ENCODE measurements around the gene TTL. TPM values are rescaled to one million over a fixed set of nuclear protein-coding genes. Genes with fewer than 3 reads are reported as not detected.
"Not testable (repeated sequence)": the region's sequence is repeated elsewhere in the genome, so short reads cannot be mapped to it uniquely, and the experiment has no call there.

Gene TTL
- total and polyA plus RNA-seq, 7 experiments from 2014 or later, result 1.1 to 31.0 (median 14.2) TPM

- ChIA-PET POLR2A (interaction anchor here (0.6 to 1.0 kb wide), 2 partner anchors 13 to 273 kb away, joined by 3 read pairs; no protein-coding TSS in a partner anchor), CTCF (no interaction called here)
- Histone ChIP-seq H3K9me3 (ENCODE audit: control insufficient read depth in 2 of 3, low read length in 3 of 3) (no peaks in the 10 kb centered on the region), H3K4me1 (ENCODE audit: control insufficient read depth in 2 of 2, insufficient read depth in 2 of 2, low read length in 2 of 2) (peaks cover 7 to 9% of the 10 kb centered on the region in 2 donors), H3K36me3 (ENCODE audit: control insufficient read depth in 2 of 3, insufficient read depth in 3 of 3, low read length in 3 of 3) (peaks cover 7 to 59% (median 21%) of the 10 kb centered on the region in 3 experiments), H3K4me3 (ENCODE audit: low read length) (no peak overlapping the region), H3K27me3 (ENCODE audit: control insufficient read depth in 2 of 2, insufficient read depth in 2 of 2, low read length in 2 of 2) (no peaks in the 10 kb centered on the region), H3K27ac (ENCODE audit: low read depth, low read length) (no peak overlapping the region)
- ATAC-seq (no peak), DNase-seq (no peak)
- no peaks in the 10 kb centered on the region for H3K27me3 Mint-ChIP-seq
- peaks cover 4 to 25% (median 9%) of the 10 kb centered on the region in 7 donors for H3K4me1 Mint-ChIP-seq
- intact Hi-C loops (cut with micrococcal nuclease), result no loop called here
- no peak overlapping the region for H3K27ac Mint-ChIP-seq
- no peaks in the 10 kb centered on the region for H3K9me3 Mint-ChIP-seq
- peaks cover 16 to 44% (median 31%) of the 10 kb centered on the region in 5 donors for H3K36me3 Mint-ChIP-seq
- no peak overlapping the region for H3K4me3 Mint-ChIP-seq
Measured at GRCh38 chr2:112547333-112547732, 65.4 kb downstream of the TTL start.

GRCh38 chr2:112548980-112549379, 67.0 kb downstream of the TTL start:
- Mint-ChIP-seq H3K4me3 (no peak overlapping the region), H3K36me3 (peaks cover 23 to 59% (median 38%) of the 10 kb centered on the region in 5 donors), H3K4me1 (peaks cover 4 to 25% (median 9%) of the 10 kb centered on the region in 7 donors), H3K9me3 (no peaks in the 10 kb centered on the region), H3K27ac (no peak overlapping the region), H3K27me3 (no peaks in the 10 kb centered on the region)
- no peaks in the 10 kb centered on the region for H3K4me1 ChIP-seq (ENCODE audit: control insufficient read depth in 2 of 2, insufficient read depth in 2 of 2, low read length in 2 of 2)
- peaks cover 16 to 75% (median 25%) of the 10 kb centered on the region in 3 experiments for H3K36me3 ChIP-seq (ENCODE audit: control insufficient read depth in 2 of 3, insufficient read depth in 3 of 3, low read length in 3 of 3)
- ChIA-PET POLR2A (no interaction called here), CTCF (no interaction called here)
- no peak overlapping the region for H3K27ac ChIP-seq (ENCODE audit: low read depth, low read length)
- DNase-seq (no peak), ATAC-seq (no peak)
- H3K27me3 ChIP-seq (ENCODE audit: control insufficient read depth in 2 of 2, insufficient read depth in 2 of 2, low read length in 2 of 2), result no peaks in the 10 kb centered on the region
- intact Hi-C loops (cut with micrococcal nuclease), result no loop called here
- H3K9me3 ChIP-seq (ENCODE audit: control insufficient read depth in 2 of 3, low read length in 3 of 3), result no peaks in the 10 kb centered on the region
- no peak overlapping the region for H3K4me3 ChIP-seq (ENCODE audit: low read length)

GRCh38 chr2:112566104-112566503, 84.1 kb downstream of the TTL start:
- Histone ChIP-seq H3K27ac (ENCODE audit: low read depth, low read length) (no peak overlapping the region), H3K4me3 (ENCODE audit: low read length) (no peak overlapping the region), H3K4me1 (ENCODE audit: control insufficient read depth in 2 of 2, insufficient read depth in 2 of 2, low read length in 2 of 2) (no peaks in the 10 kb centered on the region), H3K27me3 (ENCODE audit: control insufficient read depth in 2 of 2, insufficient read depth in 2 of 2, low read length in 2 of 2) (no peaks in the 10 kb centered on the region), H3K36me3 (ENCODE audit: control insufficient read depth in 2 of 3, insufficient read depth in 3 of 3, low read length in 3 of 3) (peaks cover 11 to 83% (median 27%) of the 10 kb centered on the region in 3 experiments), H3K9me3 (ENCODE audit: control insufficient read depth in 2 of 3, low read length in 3 of 3) (peaks cover 0 to 10% (median 0%) of the 10 kb centered on the region in 3 experiments)
- Mint-ChIP-seq H3K9me3 (peaks cover 0 to 20% (median 8%) of the 10 kb centered on the region in 11 donors), H3K4me1 (peaks cover 0 to 12% (median 0%) of the 10 kb centered on the region in 7 donors), H3K4me3 (no peak overlapping the region), H3K27me3 (no peaks in the 10 kb centered on the region), H3K36me3 (peaks cover 34 to 81% (median 55%) of the 10 kb centered on the region in 5 donors), H3K27ac (peak overlapping the region in 1 of 9 donors; percentile 29)
- ChIA-PET CTCF (no interaction called here), POLR2A (interaction anchor here (0.6 kb wide), 1 partner anchor 11 kb away, joined by 3 read pairs; no protein-coding TSS in a partner anchor)
- ATAC-seq, result no peak
- DNase-seq, result no peak
- intact Hi-C loops (cut with micrococcal nuclease), result no loop called here

- DNase-seq; H3K4me3 ChIP-seq (ENCODE audit: low read length); POLR2A ChIA-PET; intact Hi-C loops (cut with micrococcal nuclease); H3K4me3 Mint-ChIP-seq; H3K27me3 Mint-ChIP-seq; H3K9me3 ChIP-seq (ENCODE audit: control insufficient read depth in 2 of 3, low read length in 3 of 3); H3K27me3 ChIP-seq (ENCODE audit: control insufficient read depth in 2 of 2, insufficient read depth in 2 of 2, low read length in 2 of 2); H3K4me1 ChIP-seq (ENCODE audit: control insufficient read depth in 2 of 2, insufficient read depth in 2 of 2, low read length in 2 of 2); ATAC-seq; CTCF ChIA-PET; H3K27ac ChIP-seq (ENCODE audit: low read depth, low read length); H3K27ac Mint-ChIP-seq: not testable (repeated sequence)
- H3K36me3 ChIP-seq (ENCODE audit: control insufficient read depth in 2 of 3, insufficient read depth in 3 of 3, low read length in 3 of 3), result peaks cover 14 to 83% (median 27%) of the 10 kb centered on the region in 3 experiments
- peaks cover 34 to 81% (median 56%) of the 10 kb centered on the region in 5 donors for H3K36me3 Mint-ChIP-seq
- H3K4me1 Mint-ChIP-seq, result peaks cover 0 to 12% (median 0%) of the 10 kb centered on the region in 7 donors
- peaks cover 0 to 20% (median 8%) of the 10 kb centered on the region in 11 donors for H3K9me3 Mint-ChIP-seq
Measured at GRCh38 chr2:112566508-112566907, 84.6 kb downstream of the TTL start.

- ChIA-PET POLR2A (no interaction called here), CTCF (no interaction called here)
- no peak overlapping the region for H3K27ac Mint-ChIP-seq
Measured at GRCh38 chr2:112572005-112572404, 90.0 kb downstream of the TTL start.

GRCh38 chr2:112577756-112578155, 95.8 kb downstream of the TTL start:
- no peak overlapping the region for H3K27ac Mint-ChIP-seq
- Histone ChIP-seq H3K4me1 (ENCODE audit: control insufficient read depth in 2 of 2, insufficient read depth in 2 of 2, low read length in 2 of 2) (no peaks in the 10 kb centered on the region), H3K27ac (ENCODE audit: low read depth, low read length) (no peak overlapping the region), H3K27me3 (ENCODE audit: control insufficient read depth in 2 of 2, insufficient read depth in 2 of 2, low read length in 2 of 2) (no peaks in the 10 kb centered on the region), H3K4me3 (ENCODE audit: low read length) (no peak overlapping the region), H3K36me3 (ENCODE audit: control insufficient read depth in 2 of 3, insufficient read depth in 3 of 3, low read length in 3 of 3) (peaks cover 7 to 36% (median 12%) of the 10 kb centered on the region in 3 experiments), H3K9me3 (ENCODE audit: control insufficient read depth in 2 of 3, low read length in 3 of 3) (no peaks in the 10 kb centered on the region)
- H3K4me3 Mint-ChIP-seq, result no peak overlapping the region
- peaks cover 0 to 6% (median 2%) of the 10 kb centered on the region in 7 donors for H3K4me1 Mint-ChIP-seq
- intact Hi-C loops (cut with micrococcal nuclease), result no loop called here
- DNase-seq, result no peak
- peaks cover 0 to 28% (median 19%) of the 10 kb centered on the region in 5 donors for H3K36me3 Mint-ChIP-seq
- POLR2A ChIA-PET, result interaction anchor here (0.7 kb wide), 1 partner anchor 12 kb away, joined by 3 read pairs; no protein-coding TSS in a partner anchor
- ATAC-seq, result no peak
- CTCF ChIA-PET, result interaction anchor here (0.7 kb wide), 1 partner anchor 26 kb away, joined by 3 read pairs; no protein-coding TSS in a partner anchor
- no peaks in the 10 kb centered on the region for H3K27me3 Mint-ChIP-seq
- H3K9me3 Mint-ChIP-seq, result no peaks in the 10 kb centered on the region

More at GRCh38 chr2:112572005-112572404, 90.0 kb downstream of the TTL start:
- Histone ChIP-seq H3K4me3 (ENCODE audit: low read length) (no peak overlapping the region), H3K4me1 (ENCODE audit: control insufficient read depth in 2 of 2, insufficient read depth in 2 of 2, low read length in 2 of 2) (no peaks in the 10 kb centered on the region), H3K27ac (ENCODE audit: low read depth, low read length) (no peak overlapping the region), H3K9me3 (ENCODE audit: control insufficient read depth in 2 of 3, low read length in 3 of 3) (peaks cover 0 to 10% (median 0%) of the 10 kb centered on the region in 3 experiments), H3K36me3 (ENCODE audit: control insufficient read depth in 2 of 3, insufficient read depth in 3 of 3, low read length in 3 of 3) (peaks cover 35 to 91% (median 36%) of the 10 kb centered on the region in 3 experiments), H3K27me3 (ENCODE audit: control insufficient read depth in 2 of 2, insufficient read depth in 2 of 2, low read length in 2 of 2) (no peaks in the 10 kb centered on the region)
- DNase-seq, result no peak
- Mint-ChIP-seq H3K4me1 (no peaks in the 10 kb centered on the region), H3K9me3 (peaks cover 0 to 20% (median 8%) of the 10 kb centered on the region in 11 donors), H3K27me3 (no peaks in the 10 kb centered on the region), H3K4me3 (no peak overlapping the region), H3K36me3 (peaks cover 31 to 80% (median 70%) of the 10 kb centered on the region in 5 donors)
- no peak for ATAC-seq
- intact Hi-C loops (cut with micrococcal nuclease), result no loop called here

- Histone ChIP-seq H3K4me1 (ENCODE audit: control insufficient read depth in 2 of 2, insufficient read depth in 2 of 2, low read length in 2 of 2) (peaks cover 0 to 4% of the 10 kb centered on the region in 2 donors), H3K36me3 (ENCODE audit: control insufficient read depth in 2 of 3, insufficient read depth in 3 of 3, low read length in 3 of 3) (peaks cover 5 to 22% (median 7%) of the 10 kb centered on the region in 3 experiments), H3K27me3 (ENCODE audit: control insufficient read depth in 2 of 2, insufficient read depth in 2 of 2, low read length in 2 of 2) (no peaks in the 10 kb centered on the region), H3K27ac (ENCODE audit: low read depth, low read length) (no peak overlapping the region), H3K4me3 (ENCODE audit: low read length) (no peak overlapping the region), H3K9me3 (ENCODE audit: control insufficient read depth in 2 of 3, low read length in 3 of 3) (no peaks in the 10 kb centered on the region)
- peaks cover 0 to 22% (median 22%) of the 10 kb centered on the region in 5 donors for H3K36me3 Mint-ChIP-seq
- ATAC-seq (no peak), DNase-seq (no peak)
- H3K27me3 Mint-ChIP-seq, result peaks cover 0 to 2% (median 0%) of the 10 kb centered on the region in 5 donors
- intact Hi-C loops (cut with micrococcal nuclease), result no loop called here
- ChIA-PET POLR2A (no interaction called here), CTCF (no interaction called here)
- H3K4me3 Mint-ChIP-seq, result no peak overlapping the region
- H3K4me1 Mint-ChIP-seq, result peaks cover 5 to 19% (median 14%) of the 10 kb centered on the region in 7 donors
- no peak overlapping the region for H3K27ac Mint-ChIP-seq
- H3K9me3 Mint-ChIP-seq, result peaks cover 0 to 5% (median 0%) of the 10 kb centered on the region in 11 donors
Measured at GRCh38 chr2:112579241-112579640, 97.3 kb downstream of the TTL start.

Measured in naive thymus-derived CD4-positive, alpha-beta T cell (primary cell).